Fibroblast of lung (primary cell): ENCODE data around the gene RGS7.

Experiments
- CTCF ChIP-seq, 2 donors: IDR thresholded peaks in 1 of 2; conservative IDR thresholded peaks in 1 of 2; 1 replicate in 1 of 2; 2 replicates in 1 of 2; pipeline ENCODE4 v1.5.1; 2011 to 2012; ENCODE audit warnings: low read length in 2 of 2, control low read depth in 1 of 2, inconsistent platforms in 1 of 2, low read depth in 1 of 2, mild to moderate bottlenecking in 1 of 2
- EZH2 ChIP-seq: IDR thresholded peaks from 2 replicates; pipeline ENCODE4 v1.5.1; 2012; ENCODE audit warnings: low read length, control low read depth, mild to moderate bottlenecking; ENCODE audit errors: missing control alignments

GRCh38 chr1:241336335-241336734 is 20.7 kb downstream of the RGS7 start:
- no peak for TF ChIP-seq EZH2
- no peak for TF ChIP-seq CTCF (conservative IDR thresholded peaks at IDR 0.05 in 1 of 2, IDR thresholded peaks at IDR 0.05 in 1 of 2; ENCODE audit: low read depth in 1 of 2, low read length in 2 of 2)
